Measurements from ENCODE around the gene RAPGEF2.

RAPGEF2 gene

DNA sequence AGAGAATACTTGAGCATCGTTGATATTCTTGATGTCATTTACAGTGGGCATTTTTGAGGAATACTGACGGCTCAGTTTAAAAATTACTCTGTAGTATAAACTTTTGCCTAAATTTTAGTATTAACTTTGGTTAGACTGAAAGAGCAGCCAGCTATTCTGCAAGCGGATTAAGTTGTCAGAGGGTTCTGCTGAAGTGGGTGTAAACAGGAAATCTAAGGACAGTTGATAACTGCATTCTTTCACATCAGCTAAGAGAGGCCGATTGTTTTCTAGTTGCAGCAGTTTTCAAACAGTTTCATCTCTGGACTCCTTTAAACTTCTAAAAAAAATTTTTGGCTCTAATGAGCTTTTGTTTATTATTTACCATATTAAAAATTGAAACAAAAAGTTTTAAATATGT lies 149.6 kb downstream of the RAPGEF2 start:
- TF ChIP-seq, protein P1, sequence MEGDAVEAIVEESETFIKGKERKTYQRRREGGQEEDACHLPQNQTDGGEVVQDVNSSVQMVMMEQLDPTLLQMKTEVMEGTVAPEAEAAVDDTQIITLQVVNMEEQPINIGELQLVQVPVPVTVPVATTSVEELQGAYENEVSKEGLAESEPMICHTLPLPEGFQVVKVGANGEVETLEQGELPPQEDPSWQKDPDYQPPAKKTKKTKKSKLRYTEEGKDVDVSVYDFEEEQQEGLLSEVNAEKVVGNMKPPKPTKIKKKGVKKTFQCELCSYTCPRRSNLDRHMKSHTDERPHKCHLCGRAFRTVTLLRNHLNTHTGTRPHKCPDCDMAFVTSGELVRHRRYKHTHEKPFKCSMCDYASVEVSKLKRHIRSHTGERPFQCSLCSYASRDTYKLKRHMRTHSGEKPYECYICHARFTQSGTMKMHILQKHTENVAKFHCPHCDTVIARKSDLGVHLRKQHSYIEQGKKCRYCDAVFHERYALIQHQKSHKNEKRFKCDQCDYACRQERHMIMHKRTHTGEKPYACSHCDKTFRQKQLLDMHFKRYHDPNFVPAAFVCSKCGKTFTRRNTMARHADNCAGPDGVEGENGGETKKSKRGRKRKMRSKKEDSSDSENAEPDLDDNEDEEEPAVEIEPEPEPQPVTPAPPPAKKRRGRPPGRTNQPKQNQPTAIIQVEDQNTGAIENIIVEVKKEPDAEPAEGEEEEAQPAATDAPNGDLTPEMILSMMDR (IDR thresholded peaks at IDR 0.05; ENCODE audit: borderline replicate concordance, insufficient read depth, low read depth, low read length) = no peak

DNA sequence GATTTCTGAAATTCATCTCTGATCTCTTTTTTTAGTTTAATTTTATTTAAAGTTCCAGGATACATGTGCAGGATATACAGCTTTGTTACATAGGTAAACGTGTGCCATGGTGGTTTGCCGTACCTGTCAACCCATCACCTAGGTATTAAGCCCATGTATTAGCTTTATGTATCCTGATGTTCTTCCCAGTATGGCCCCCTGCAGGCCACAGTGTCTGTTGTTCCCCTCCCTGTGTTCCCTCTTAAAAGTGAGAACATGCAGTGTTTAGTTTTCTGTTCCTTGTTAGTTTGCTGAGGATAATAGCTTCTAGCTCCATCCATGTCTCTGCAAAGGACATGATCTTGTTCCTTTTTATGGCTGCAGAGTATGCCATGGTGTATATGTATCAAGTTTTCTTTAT lies 153.2 kb downstream of the RAPGEF2 start:
- H3K4me3 ChIP-seq (ENCODE audit: low read depth, low read length) = no peak overlapping the region
- TF ChIP-seq, protein P1 (IDR thresholded peaks at IDR 0.05; ENCODE audit: borderline replicate concordance, insufficient read depth, low read depth, low read length) = no peak

More for the DNA sequence above, 149.6 kb downstream of the RAPGEF2 start:
- no peak overlapping the region for H3K4me3 ChIP-seq (ENCODE audit: low read depth, low read length)

DNA sequence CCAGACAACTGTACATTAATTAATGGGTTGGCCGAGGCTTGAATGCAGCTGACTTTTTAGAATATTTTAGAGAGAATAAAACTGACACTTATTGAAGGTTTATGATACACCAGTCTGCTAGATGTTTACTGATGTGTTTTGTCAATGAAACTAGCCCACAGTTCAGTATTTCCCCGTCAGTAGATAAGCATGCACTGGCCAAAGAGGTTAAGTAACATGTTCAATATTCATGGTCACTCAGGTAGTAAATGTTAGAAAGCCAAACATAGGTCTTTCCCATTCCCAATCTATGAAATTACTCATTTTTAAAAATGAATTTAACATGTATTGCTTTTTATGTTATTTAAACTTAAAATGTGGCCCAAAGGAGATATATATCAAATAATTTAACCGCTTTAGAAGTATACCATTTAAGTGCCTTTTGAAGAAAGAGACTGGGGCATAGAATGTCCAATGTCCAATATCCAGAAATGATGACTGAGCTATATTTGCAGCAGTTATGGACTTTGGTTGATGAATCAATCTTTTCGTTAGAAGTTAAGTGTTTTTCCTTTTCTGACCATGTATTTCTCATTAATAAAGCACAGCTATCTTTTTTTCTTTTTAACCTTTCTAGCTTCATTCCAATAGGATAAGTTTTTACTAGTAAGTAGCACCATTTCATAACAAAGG lies 156.1 kb downstream of the RAPGEF2 start:
- no peak overlapping the region for H3K4me3 ChIP-seq (ENCODE audit: low read depth, low read length)
- TF ChIP-seq, protein P1 (IDR thresholded peaks at IDR 0.05; ENCODE audit: borderline replicate concordance, insufficient read depth, low read depth, low read length) = no peak

DNA sequence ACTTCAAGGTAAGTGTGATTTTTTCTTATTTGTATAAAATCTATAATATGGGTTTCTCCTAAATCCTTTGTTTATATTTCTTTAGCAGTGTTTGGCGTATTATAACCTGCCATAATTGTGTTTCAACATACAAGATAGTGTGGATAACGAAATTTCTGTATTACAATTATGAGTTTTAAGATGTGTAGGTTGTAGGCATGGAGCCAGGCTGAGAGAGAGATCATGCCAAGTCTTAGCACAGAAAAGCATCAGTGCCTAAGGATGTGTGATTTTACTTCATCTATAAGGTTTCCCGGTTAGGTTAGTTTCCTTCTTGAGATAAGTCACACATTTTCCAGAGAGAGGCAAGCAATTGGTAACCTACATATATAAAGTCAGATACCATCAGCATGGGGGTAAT lies 161.2 kb downstream of the RAPGEF2 start:
- TF ChIP-seq, protein P1 (IDR thresholded peaks at IDR 0.05; ENCODE audit: borderline replicate concordance, insufficient read depth, low read depth, low read length) = no peak
- H3K4me3 ChIP-seq (ENCODE audit: low read depth, low read length) = no peak overlapping the region

DNA sequence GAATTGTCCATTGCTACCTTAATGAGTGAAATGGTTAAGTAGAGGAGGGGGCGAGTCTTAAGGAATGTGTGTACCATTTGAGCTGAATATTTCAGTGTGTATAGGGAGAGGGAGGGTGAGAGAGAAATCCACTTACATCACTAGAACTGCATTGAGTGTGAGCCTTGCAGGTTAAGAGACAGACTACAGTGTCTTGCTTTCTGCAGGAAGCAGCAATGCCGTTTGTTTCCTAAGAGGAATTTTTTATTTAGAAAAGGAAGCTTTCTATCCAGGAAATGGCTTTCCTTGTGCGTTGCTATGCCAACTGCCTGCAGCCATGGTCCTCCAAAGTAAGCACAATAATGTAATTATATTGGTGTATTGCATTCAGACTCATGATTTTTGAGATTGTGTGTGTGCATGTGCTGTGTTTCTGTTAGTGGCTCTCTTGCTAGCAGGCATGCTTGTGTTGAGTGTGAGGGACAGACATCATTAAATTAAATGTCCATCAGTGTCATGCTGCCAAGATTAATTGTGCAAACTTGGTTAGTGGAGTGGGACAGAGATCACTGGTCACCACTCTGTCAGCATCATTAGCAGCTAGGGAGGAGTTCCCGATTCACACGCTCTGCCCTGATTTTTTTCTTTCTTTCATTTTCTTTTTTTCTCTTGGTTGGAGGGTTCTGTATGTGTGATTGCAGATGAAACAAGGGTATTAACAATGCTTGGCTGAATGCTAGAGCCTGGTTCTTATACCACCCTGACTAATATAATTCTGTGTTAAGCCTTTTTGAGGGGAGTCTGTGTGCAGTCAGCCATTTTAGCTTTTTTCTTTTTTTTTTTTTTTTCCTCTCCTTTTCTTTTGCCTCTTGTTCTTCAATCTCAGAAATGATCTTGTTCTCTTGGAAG lies 164.3 kb downstream of the RAPGEF2 start:
- H3K4me3 ChIP-seq (ENCODE audit: low read depth, low read length) = no peak overlapping the region
- TF ChIP-seq, protein P1 (IDR thresholded peaks at IDR 0.05; ENCODE audit: borderline replicate concordance, insufficient read depth, low read depth, low read length) = no peak

DNA sequence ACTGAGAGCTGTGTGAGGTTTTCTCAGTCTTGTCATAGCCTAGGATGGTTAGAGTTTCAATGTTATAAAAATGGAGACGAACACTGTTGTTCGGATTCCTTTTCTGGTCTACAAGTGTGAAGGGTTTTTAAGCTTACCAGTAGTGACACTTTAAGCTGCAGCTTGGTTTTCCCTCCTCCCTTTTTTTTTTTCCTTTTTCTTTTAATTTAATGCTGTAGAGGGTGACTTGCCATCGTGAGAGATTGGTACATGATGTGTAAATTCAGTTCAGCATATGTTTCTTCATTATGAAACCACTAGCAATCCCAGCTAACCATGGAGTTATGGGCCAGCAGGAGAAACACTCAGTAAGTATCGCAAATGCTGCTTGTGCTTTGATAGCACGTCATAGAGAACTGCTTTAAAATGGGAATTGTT lies 165.0 kb downstream of the RAPGEF2 start:
- no peak overlapping the region for H3K4me3 ChIP-seq (ENCODE audit: low read depth, low read length)
- TF ChIP-seq, protein P1 (IDR thresholded peaks at IDR 0.05; ENCODE audit: borderline replicate concordance, insufficient read depth, low read depth, low read length) = no peak
